Activated gamma-delta T cell treated with Interleukin-2 at 50 U/mL for 16 hours (primary cell): ENCODE data around the gene DAPK1.

Experiments used
- DNase-seq: peaks from one replicate; pipeline ENCODE4 v3.0.0-alpha.2; 2020

Gene DAPK1

DNA sequence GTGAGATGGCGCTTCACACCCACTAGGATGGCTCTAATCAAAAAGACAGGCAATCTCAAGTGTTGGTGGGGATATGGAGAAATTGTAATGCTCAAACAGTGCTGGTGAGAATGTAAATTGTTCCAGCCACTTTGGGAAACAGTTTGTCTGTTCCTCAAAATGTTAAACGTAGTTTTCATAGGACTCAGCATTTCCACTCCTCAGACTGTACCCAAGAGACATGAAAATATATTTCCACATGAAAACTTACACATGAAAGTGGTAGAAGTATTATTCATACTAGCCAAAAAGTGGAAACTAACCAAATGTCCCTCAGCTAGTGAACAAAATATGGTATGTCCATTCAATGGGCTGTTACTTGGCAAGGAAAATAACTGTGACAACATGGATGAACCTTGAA is 120.6 kb downstream of the DAPK1 start:
- DNase-seq: no peak

DNA sequence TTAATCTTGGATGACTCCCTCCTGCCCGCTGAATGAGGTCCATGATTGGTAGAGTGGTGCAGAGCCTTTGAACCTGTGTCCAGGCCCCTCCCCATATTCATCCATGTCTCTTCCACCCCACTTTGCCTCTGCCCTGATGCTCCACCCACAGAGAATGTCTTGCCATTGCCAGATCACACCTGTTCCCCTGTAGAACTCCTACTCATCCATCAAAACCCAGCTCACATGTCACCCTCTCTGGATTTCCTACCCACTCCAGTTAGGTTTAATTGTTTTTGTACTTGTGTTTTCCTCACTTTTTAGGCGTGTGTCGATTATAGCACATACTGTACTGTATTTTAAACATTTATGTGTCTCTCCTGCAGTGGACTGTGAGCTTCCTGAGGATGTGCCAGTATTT is 121.3 kb downstream of the DAPK1 start:
- no peak for DNase-seq

DNA sequence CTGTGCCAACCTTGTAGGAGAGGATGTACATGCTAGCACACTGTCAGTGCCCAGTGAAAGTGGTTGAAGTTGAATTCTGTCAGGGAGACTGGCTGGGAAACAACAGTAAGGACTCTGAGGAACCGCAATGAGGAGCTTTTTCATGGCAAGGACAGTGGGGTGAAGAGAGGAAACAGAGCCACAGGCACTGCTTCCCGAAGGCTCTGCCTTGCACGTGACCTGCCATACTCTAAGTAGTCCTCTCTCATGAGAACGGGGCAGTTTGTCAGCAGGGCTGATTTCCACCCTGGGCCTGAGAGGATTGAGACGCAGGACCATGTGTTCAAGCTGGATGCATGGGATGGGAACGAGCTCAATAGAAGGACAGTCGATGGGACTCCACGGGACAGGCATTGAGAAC is 121.7 kb downstream of the DAPK1 start:
- no peak for DNase-seq

- no peak for DNase-seq
These were observed 123.2 kb downstream of the DAPK1 start for GRCh38 chr9:87620731-87621322.

DNA sequence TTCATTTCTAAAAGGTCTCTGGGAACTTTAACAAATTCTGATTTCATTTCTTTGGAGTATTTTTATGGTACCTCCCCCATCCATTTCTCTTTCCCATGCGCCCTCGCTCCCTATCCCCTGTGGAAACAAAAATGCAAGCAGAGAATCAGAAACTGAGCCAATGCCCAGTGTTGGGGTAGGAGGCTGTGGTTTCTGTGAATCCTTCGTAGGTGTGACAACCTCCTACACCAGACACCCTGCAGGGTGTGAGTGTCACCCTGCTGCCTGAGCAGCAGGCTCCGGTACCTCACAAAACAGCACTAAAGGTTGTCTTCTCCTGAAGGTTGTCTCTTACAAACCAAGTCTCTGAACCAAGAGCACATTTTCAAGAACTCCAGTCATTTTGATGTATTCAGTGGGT is 124.4 kb downstream of the DAPK1 start:
- no peak for DNase-seq

- no peak for DNase-seq
These were observed 125.3 kb downstream of the DAPK1 start for GRCh38 chr9:87622923-87623322.

- DNase-seq: no peak
These were observed 130.7 kb downstream of the DAPK1 start for GRCh38 chr9:87628346-87628745.

DNA sequence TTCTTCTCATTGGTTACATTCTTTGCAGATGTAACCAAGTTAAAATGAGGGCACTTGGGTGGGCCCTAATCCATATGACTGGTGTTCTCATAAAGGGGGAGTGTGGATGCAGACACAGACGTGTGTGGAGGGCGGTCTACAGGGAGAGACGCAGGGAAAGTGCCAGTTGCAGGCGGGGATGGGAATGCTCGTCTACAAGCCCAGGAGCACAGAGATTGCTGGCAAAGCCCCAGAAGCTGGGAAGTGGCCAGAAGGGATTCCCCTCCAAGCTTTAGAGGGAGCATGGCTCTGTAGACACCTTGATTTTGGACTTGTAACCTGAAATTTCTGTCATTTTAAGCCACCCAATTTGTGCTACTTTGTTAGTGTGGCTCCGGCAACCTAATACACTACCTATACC is 131.4 kb downstream of the DAPK1 start:
- DNase-seq: no peak

- DNase-seq: no peak
These were observed 132.6 kb downstream of the DAPK1 start for GRCh38 chr9:87630266-87630665.

DNA sequence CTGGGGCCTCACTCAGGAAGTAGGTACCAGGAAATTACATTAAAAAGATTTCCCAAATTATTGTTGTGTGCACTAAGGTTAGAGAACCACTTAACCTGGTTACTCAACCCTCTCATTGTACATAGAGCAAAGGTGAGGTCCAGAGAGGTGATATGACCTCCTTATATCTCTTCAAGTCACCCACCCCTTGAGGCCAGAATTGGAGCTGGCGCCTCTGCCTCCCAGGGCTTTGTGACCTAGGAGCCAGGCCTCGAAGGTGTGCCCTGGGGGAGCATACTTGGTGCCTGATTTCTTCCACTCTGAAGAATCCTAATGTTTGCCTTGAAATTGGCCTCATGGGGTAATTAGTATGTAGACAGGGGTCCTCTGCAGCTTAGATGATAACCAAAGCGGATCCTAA is 133.2 kb downstream of the DAPK1 start:
- no peak for DNase-seq

DNA sequence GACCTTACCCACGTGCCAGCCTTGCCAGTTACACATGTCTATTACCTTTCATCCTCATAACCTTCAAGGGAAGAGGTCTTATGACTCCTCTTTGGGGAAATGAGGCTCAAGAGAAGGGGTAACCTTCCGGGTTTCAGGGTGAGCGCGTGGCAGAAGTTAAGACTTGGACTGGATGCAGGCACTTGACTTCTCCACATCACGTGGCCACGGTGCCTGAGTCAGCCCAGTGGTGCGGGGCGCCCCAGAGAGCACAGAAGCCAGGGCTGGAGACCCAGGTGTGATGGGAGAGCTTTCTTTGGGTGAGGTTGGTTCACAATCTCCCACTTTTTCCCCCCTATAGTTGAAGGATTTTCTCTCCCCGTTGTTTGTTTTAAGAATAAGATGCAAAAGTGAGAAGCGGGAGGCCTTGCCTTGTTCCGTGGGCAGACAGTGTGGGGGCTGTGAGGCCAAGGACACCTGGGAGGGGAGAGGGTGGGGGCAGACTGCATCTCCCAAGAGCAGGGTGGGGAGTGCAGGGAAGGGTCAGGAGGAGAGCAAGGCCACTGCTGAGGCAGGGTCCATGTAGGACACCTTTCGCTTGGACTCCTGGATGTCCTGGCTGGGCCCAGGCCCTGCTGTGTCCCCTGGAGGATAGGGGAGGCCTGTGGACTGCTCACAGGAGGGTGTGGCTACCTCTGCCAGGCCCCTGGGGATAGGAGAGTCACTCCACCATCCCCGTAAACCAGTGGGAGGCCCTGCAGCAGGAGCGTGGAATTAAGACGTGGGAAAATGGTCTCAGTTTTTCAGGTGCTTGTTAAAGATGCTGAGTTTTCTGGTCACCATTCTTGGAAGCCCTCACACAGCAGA is 138.2 kb downstream of the DAPK1 start:
- no peak for DNase-seq

DNA sequence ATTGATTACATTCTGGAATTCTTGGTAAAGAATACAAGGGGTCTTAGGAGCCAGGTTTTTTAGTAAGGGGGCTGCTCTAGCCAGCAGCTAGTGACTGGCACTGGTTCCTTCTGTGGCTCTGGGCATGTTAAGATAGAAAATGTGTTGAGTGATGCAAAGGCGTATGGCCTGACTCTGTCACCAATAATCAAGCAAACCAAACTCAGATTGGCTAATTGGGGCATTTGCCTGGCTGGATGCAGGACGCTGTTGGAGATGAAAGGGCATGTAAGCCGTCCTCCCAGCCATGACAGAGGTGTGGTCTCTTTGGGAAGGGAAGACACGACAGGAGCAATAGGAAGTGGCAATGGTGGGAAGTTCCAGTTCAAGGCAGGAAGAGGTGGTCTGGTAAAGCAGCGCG is 140.6 kb downstream of the DAPK1 start:
- DNase-seq: no peak

- no peak for DNase-seq
These were observed 142.3 kb downstream of the DAPK1 start for GRCh38 chr9:87639949-87640348.

GRCh38 chr9:87640385-87640795 is 142.7 kb downstream of the DAPK1 start:
- DNase-seq: no peak

DNA sequence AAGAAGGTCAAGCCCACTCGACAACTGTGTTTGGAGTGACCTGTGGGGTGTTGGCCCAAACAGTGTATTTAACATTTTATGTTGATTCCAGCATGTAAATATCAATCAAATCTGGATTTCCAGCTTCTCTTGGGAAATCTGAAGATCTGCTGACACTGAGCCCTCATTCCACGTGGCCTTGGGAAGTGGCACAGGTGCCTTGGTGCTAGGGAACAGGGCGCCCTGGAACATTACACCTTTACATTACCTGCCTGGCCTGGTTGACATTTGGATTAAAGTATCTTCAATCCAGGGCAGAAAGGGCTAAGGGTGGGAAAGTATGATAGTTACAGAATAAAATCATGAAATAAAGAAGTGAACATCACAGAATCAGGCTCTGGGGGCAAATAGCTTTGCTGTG is 143.4 kb downstream of the DAPK1 start:
- DNase-seq: no peak

DNA sequence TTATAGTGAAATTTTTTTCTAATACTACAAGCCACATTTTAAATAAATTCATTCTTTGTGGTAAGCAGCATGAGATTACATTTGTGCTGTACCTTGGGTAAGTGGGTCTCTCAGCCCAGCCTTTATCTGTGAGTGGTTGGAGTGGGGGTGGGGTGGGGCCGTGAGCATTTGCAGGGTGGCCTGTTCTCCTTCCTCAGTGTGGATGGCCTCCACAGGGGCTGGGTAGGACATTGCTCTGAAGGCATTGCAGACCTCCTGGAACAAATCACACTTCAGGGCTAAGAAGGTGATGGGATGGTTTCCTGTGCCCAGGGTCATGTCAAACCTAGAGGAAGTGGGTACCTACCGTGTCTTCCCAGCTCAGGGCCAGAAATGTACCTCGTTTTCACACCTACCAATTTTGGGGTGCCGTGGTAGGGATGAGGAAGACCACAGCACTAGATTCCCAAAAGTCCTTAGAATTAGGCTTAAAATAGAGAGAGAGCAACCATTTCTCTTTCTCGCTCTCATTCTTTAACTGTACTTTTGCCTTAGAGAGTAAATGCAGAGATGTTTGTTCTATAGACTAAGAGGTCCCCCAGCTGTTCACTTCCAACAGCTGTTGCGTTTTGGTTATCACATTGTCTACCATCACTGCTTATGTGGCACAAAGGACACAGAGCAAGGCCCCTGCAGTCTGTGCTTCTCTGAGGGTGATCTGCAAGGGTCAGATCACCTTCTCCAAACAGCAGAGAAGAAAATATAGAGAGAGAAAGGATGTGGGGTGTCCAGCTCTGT is 144.9 kb downstream of the DAPK1 start:
- no peak for DNase-seq

DNA sequence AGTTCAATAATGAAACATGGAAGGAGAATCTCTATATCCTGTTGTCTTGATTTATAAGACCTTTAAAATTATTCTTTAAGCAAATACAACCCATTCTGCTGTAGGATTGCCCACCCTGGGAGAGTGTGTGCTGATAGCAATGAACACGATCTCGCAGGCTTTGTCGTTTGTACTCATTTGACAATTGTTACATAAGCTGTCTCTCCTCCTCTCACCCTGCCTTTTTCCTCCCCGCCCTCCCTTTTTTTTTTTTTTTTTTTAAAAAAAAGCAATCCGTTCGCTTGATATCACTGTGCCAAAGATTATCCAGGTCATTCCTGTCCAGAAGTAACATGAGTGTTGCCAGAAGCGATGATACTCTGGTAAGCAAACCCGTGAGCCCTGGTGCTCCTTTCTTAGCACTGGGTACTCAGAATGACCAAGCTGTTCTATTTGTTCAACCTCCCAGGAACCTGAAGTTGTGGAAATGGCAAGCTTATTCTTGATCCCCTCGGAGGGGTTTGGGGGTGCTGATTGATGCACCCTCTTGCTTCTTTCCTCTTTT is 145.5 kb downstream of the DAPK1 start:
- no peak for DNase-seq

DNA sequence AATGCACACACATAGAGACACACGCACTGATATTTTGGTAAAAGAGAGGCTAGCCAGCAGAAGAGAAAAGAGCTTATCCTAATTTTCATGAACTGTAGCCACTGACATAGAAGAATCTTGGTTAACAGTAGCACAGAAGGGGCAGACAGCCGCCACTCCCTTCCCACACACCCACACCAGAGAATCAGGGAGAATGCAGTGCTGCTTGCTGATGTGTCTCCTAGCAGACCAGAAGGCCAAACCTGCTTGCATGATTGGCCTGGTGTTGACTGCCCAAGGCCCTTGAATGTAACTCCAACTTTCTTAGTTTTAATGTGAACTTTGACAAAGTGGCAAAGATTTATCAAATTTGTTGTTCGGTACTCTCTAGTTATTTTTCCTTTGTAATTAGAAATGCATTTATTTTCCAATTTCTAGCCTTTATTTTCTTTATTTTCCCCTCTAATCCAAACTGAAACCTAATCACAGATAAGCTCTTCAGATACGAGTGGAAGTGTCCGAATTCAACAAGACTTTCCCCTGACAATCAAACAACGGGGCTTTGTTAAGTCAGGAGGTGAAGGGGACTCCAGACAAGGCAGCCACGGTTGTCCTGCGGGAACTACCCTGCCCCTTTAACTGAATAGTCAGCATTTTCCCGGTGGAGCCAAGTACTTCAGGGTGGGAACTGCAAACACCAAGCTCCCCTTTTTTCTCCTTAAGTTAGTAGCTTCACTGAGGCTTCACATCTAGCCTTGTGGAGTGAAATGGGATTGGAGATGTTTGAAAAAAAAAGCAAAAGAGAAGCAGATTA is 146.3 kb downstream of the DAPK1 start:
- DNase-seq: no peak

GRCh38 chr9:87644659-87645058 is 147.0 kb downstream of the DAPK1 start:
- no peak for DNase-seq

DNA sequence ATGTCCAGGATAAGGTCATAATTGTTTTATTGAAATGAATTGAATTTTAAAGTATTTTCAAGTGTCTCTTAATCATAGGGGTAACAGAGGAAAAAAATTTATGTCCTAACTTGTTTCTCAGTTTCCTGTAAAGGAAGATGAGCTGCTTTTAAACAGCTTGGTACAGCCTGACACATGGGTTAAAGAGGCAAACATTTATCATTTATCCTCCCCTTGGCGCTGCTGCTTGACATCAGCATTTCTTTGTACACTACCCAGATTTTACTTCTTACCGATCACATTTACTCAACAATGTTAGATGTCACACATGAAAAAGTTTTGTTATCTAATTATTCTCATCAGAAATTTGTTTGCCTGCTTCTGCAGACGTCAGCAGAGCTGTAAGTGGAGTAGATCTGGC is 148.9 kb downstream of the DAPK1 start:
- no peak for DNase-seq

GRCh38 chr9:87647114-87647513 is 149.4 kb downstream of the DAPK1 start:
- no peak for DNase-seq

- DNase-seq: no peak
These were observed 150.9 kb downstream of the DAPK1 start for GRCh38 chr9:87648606-87649005.
